ENCODE results near the gene CCNG2. TPM values are rescaled to one million over a fixed set of nuclear protein-coding genes. Genes with fewer than 3 reads are reported as not detected.
A peak's percentile ranks its signal among the peaks of the same experiment; 100 is the strongest.

Gene CCNG2
- total and polyA plus RNA-seq, 2 of the 13 experiments (the other 11 are each of a cell fraction or from before 2014, with no cell fraction given), result 3.9 to 11.5 TPM

- peak; percentile 61; the same call in 1 of the 2 replicates for TF ChIP-seq IRF9 (CRISPR knock-in tag; IDR thresholded peaks at IDR 0.05; ENCODE audit: borderline replicate concordance)
- TF ChIP-seq ZNF709 (CRISPR knock-in tag; IDR thresholded peaks at IDR 0.05), result peak; percentile 60; the same call in 1 of the 2 replicates
- TF ChIP-seq REXO4 (CRISPR knock-in tag; IDR thresholded peaks at IDR 0.05; ENCODE audit: borderline replicate concordance), result no peak
- TF ChIP-seq FLYWCH1 (CRISPR knock-in tag; IDR thresholded peaks at IDR 0.05), result no peak
- peak; percentile 53; the same call in 1 of the 2 replicates for TF ChIP-seq NR2C2 (CRISPR knock-in tag; IDR thresholded peaks at IDR 0.05; ENCODE audit: borderline replicate concordance)
- TF ChIP-seq KLF12 (CRISPR knock-in tag; IDR thresholded peaks at IDR 0.05; ENCODE audit: borderline replicate concordance), result peak; percentile 39
- TF ChIP-seq ZGPAT (CRISPR knock-in tag; IDR thresholded peaks at IDR 0.05), result peak; percentile 78
- TF ChIP-seq HMGXB4 (CRISPR knock-in tag; IDR thresholded peaks at IDR 0.05; ENCODE audit: borderline replicate concordance in 1 of 2, low read depth in 1 of 2), result peak; percentile 40 to 82; a peak in 2 of 4 replicates
- peak; percentile 82; the same call in 1 of the 2 replicates for TF ChIP-seq KDM2A (CRISPR knock-in tag; IDR thresholded peaks at IDR 0.05; ENCODE audit: borderline replicate concordance, low read depth)
- peak; percentile 62 for TF ChIP-seq ARID3A (IDR thresholded peaks at IDR 0.05; ENCODE audit: low read depth, low read length)
- peak; percentile 98 for TF ChIP-seq RFXAP (CRISPR knock-in tag; IDR thresholded peaks at IDR 0.05; ENCODE audit: borderline replicate concordance)
- no peak for TF ChIP-seq TCF12 (IDR thresholded peaks at IDR 0.05)
- 0 out of 2 replicates have a peak, but pooled peaks have one; percentile 40 for TF ChIP-seq TCF12 (CRISPR knock-in tag; IDR thresholded peaks at IDR 0.05)
- TF ChIP-seq ZNF564 (CRISPR knock-in tag; IDR thresholded peaks at IDR 0.05), result 0 out of 2 replicates have a peak, but pooled peaks have one; percentile 9
- no peak for TF ChIP-seq CENPT (CRISPR knock-in tag; IDR thresholded peaks at IDR 0.05; ENCODE audit: low read depth)
- peak; percentile 51; the same call in 1 of the 2 replicates for TF ChIP-seq TFAP4 (IDR thresholded peaks at IDR 0.05; ENCODE audit: borderline replicate concordance, low read depth)
- 0 out of 2 replicates have a peak, but pooled peaks have one; percentile 39 for TF ChIP-seq ZNF704 (CRISPR knock-in tag; IDR thresholded peaks at IDR 0.05; ENCODE audit: borderline replicate concordance)
- 0 out of 2 replicates have a peak, but pooled peaks have one; percentile 67 for TF ChIP-seq ZNF619 (CRISPR knock-in tag; IDR thresholded peaks at IDR 0.05)
Observed at GRCh38 chr4:77156912-77157858, at the start of gene CCNG2 (continued).

Measured in HepG2 (cell line).